Measurements from ENCODE around the gene KRTAP1-3.
"Not testable (repeated sequence)": the region's sequence is repeated elsewhere in the genome, so short reads cannot be mapped to it uniquely, and the experiment has no call there.

Gene KRTAP1-3

DNA sequence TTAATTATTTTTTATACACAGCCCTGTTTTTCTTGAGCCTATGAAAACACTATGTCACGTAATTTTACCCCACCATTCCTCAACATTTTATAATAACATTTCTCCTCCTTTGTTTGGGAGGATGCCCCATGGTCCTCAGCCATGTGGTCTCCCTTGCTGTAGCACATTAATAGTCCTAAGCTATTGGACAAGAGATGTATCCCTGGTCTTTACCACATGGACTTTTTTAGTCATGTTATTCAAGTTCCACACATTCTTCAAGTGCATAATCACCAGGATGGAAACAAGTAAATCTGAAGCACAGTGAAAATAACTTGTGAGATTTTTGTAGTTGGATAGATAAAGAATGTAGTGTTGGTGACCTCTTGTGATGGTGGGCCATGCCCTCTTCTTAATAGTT is 27.3 kb upstream of the KRTAP1-3 start:
- TF ChIP-seq, protein P1, sequence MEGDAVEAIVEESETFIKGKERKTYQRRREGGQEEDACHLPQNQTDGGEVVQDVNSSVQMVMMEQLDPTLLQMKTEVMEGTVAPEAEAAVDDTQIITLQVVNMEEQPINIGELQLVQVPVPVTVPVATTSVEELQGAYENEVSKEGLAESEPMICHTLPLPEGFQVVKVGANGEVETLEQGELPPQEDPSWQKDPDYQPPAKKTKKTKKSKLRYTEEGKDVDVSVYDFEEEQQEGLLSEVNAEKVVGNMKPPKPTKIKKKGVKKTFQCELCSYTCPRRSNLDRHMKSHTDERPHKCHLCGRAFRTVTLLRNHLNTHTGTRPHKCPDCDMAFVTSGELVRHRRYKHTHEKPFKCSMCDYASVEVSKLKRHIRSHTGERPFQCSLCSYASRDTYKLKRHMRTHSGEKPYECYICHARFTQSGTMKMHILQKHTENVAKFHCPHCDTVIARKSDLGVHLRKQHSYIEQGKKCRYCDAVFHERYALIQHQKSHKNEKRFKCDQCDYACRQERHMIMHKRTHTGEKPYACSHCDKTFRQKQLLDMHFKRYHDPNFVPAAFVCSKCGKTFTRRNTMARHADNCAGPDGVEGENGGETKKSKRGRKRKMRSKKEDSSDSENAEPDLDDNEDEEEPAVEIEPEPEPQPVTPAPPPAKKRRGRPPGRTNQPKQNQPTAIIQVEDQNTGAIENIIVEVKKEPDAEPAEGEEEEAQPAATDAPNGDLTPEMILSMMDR (IDR thresholded peaks at IDR 0.05; ENCODE audit: low read depth, low read length): no peak
- TF ChIP-seq MYC (IDR thresholded peaks at IDR 0.05; ENCODE audit: low read depth, low read length) (no peak), POLR2A (IDR thresholded peaks at IDR 0.05; ENCODE audit: extremely low read depth, insufficient read length) (no peak)
- TF ChIP-seq, protein P2, sequence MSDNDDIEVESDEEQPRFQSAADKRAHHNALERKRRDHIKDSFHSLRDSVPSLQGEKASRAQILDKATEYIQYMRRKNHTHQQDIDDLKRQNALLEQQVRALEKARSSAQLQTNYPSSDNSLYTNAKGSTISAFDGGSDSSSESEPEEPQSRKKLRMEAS (IDR thresholded peaks at IDR 0.05; ENCODE audit: low read depth, low read length): no peak
- H3K4me3 ChIP-seq (ENCODE audit: low read depth, low read length): no peak overlapping the region
- no peak for DNase-seq (ENCODE audit: low read depth)

DNA sequence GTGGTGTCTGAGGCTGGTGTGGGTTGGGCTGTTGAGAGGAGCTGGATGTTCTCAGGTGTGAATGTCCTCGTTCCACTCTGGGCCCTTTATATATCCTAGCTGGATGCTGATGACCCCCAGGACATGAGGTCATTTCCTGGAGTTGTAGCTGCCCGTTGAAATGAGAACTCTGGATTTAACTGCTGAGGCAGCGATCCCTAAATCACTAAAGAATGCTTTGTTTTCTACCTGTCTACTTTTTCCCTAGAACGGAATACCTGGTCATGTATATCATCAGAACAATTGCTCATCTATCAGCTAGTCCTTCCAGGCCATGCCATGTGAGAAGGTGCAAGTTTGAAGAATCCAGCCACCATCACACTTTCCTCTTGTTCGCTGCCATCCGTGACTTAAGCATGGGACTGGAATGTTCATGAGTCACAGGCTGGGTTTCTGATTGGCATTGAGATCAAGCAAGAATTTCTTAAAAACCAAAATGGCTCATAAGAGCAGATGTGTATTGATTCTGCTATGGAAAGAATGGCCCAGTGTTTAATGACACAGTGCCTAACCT is 25.5 kb upstream of the KRTAP1-3 start, which contains the start of gene KRTAP2-3:
TSS of gene KRTAP2-3 (minus strand) at position 63 of the 553 bp plus-strand sequence. CDS start 64 bp downstream, outside the sequence.
- DNase-seq (ENCODE audit: low read depth): no peak
- no peak for TF ChIP-seq POLR2A (IDR thresholded peaks at IDR 0.05; ENCODE audit: extremely low read depth, insufficient read length)
- TF ChIP-seq, protein P2 (IDR thresholded peaks at IDR 0.05; ENCODE audit: low read depth, low read length): no peak
- TF ChIP-seq, protein P1 (IDR thresholded peaks at IDR 0.05; ENCODE audit: low read depth, low read length): no peak
- TF ChIP-seq MYC (IDR thresholded peaks at IDR 0.05; ENCODE audit: low read depth, low read length): no peak
- no peak within 1 kb of the TSS for H3K4me3 ChIP-seq (ENCODE audit: low read depth, low read length)

DNA sequence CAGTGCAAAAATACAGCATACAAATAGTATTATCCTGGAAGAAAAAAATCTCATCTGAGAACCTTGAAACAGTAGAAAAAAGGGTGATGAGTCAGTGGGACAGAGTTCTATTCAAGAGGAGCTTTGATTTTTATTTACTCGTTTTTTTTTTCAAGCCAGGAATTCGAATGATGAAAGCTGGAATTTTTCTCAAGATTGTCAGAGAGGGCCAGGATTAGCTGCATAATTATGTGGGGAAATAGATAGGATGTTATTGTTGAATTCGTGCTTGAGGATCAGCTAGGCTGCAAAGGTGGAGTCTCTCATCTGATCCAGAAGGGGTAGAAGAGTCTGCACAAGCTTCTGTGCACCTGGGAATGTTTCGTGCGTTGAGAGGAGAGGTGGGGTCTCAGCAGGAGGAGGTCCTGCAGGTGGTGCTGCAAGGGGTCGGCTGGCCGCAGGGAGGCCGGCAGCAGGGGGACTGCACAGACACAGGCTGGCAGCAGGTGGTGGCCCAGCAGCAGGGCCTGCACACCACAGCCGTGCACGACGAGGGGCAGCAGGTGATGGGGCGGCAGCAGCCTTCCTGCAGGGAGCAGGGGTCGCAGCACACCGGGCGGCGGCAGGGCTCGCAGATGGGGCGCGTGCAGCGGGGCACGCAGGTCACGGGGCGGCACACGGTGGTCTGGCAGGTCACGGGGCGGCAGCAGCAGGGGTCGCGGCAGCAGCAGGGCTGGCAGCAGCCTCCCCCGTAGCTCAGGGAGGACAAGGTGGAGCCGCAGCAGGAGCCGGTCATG is 24.8 kb upstream of the KRTAP1-3 start:
- not testable (repeated sequence) for DNase-seq (ENCODE audit: low read depth)

DNA sequence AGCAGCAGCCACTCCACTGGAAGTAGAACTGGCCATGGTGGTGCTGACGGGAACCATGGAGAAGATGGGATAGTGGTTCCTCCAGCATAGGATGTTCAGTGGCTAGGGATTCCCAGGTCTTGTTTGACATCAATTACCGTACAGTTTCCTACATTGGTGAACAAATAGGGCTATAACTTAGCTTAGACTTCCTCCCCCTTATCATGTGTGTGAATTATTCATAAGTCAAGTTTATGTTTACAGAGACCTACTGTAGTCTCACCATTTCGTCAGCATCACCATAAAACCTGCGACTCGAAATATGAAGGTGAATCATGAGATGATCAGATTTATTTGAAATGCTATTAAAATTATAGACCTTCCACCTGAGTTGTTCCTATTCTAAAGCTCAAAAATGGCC is 24.1 kb upstream of the KRTAP1-3 start:
- no peak for DNase-seq (ENCODE audit: low read depth)
- no peak overlapping the region for H3K4me3 ChIP-seq (ENCODE audit: low read depth, low read length)
- TF ChIP-seq MYC (IDR thresholded peaks at IDR 0.05; ENCODE audit: low read depth, low read length) (no peak), POLR2A (IDR thresholded peaks at IDR 0.05; ENCODE audit: extremely low read depth, insufficient read length) (no peak)
- TF ChIP-seq, protein P1 (IDR thresholded peaks at IDR 0.05; ENCODE audit: low read depth, low read length): no peak
- TF ChIP-seq, protein P2 (IDR thresholded peaks at IDR 0.05; ENCODE audit: low read depth, low read length): no peak

More for the DNA sequence above, 24.8 kb upstream of the KRTAP1-3 start:
- H3K4me3 ChIP-seq (ENCODE audit: low read depth, low read length): not testable (repeated sequence)

DNA sequence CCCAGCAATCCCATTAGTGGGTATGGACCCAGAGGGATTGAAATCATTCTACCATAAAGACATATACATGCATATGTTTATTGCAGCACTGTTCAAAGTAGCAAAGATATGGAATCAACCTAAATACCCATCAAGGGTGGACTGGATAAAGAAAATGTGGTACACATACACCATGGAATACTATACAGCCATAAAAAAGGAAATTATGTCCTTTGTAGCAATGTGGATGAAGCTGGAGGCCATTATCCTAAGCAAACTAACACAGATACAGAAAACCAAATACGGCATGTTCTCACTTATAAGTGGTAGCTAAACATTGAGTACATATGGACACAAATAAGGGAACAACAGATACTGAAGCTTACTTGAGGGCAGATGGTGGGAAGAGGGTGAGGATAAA is 22.9 kb upstream of the KRTAP1-3 start:
- DNase-seq (ENCODE audit: low read depth): no peak
- no peak overlapping the region for H3K4me3 ChIP-seq (ENCODE audit: low read depth, low read length)
- TF ChIP-seq, protein P2 (IDR thresholded peaks at IDR 0.05; ENCODE audit: low read depth, low read length): no peak
- TF ChIP-seq POLR2A (IDR thresholded peaks at IDR 0.05; ENCODE audit: extremely low read depth, insufficient read length) (no peak), MYC (IDR thresholded peaks at IDR 0.05; ENCODE audit: low read depth, low read length) (no peak)
- TF ChIP-seq, protein P1 (IDR thresholded peaks at IDR 0.05; ENCODE audit: low read depth, low read length): no peak

DNA sequence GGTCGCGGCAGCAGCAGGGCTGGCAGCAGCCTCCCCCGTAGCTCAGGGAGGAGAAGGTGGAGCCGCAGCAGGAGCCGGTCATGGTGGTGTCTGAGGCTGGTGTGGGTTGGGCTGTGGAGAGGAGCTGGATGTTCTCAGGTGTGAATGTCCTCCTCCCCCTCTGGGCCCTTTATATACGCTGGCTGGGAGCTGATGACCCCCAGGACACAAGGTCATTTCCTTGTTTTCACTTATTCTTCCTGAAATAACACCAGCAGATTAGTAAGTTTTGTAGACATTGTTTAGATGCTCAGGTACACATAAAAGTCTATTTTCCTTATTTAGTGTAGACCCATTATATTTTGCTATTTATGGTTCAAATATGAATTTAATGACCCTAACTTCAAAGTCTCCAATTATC is 20.5 kb upstream of the KRTAP1-3 start, which contains the start of gene KRTAP2-2:
TSS of gene KRTAP2-2 (minus strand) at position 101 of the 400 bp plus-strand sequence. CDS start at position 82, 19 bp downstream.
- H3K4me3 ChIP-seq (ENCODE audit: low read depth, low read length); DNase-seq (ENCODE audit: low read depth): not testable (repeated sequence)

DNA sequence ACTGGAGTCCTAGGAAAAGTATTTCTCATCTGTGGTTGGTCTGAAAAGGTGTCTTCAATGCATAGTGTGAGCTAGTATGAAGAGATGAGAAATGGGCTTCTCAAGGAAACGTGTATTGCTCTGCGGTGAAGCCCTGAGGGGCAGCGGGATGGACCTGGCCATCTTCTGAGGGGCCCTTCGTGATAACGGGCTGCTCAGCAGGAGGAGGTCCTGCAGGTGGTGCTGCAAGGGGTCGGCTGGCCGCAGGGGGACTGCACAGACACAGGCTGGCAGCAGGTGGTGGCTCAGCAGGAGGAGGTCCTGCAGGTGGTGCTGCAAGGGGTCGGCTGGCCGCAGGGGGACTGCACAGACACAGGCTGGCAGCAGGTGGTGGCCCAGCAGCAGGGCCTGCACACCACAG is 19.9 kb upstream of the KRTAP1-3 start:
- not testable (repeated sequence) for DNase-seq (ENCODE audit: low read depth); H3K4me3 ChIP-seq (ENCODE audit: low read depth, low read length)
